ENCODE measurements around the gene SNRK.

SNRK gene

GRCh38 chr3:43372007-43372740 is 85.8 kb downstream of the SNRK start:
- DNase-seq, result no peak

DNA sequence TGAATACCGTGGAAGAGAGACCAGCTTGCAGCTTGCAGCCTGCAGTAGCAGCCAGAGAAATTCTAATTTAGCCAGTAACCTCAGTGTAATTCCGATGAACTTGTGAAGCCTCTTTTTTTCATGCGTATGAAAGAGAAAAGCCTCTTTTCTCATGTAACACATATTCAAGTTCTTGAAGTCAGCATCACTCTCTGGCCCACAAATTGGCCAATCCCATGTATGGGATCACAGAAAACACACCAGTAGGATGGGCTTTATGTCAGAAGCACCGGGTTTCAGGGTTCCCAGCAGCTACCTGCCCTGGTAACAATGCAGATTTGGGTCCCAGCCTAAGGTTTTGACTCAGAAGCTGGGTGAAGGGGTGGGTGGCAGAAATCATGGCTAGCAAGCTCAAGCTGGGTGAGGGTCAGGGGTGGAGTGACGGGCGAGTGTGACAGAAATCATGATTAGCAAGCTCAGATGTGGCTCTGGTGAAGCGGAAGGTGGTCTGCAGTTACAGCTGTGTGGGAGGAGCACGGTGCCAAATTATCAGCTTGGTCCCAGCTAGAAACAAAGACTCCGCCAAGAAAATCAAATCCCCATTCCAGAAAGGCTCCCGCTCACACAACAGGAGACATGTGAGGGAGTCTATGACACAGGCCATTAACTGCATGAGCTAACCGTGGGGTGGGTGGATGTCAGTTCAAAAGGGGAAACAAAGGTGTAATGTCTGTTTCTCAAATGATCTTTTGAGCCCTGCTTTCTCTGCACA is 86.6 kb downstream of the SNRK start:
- no peak for DNase-seq

DNA sequence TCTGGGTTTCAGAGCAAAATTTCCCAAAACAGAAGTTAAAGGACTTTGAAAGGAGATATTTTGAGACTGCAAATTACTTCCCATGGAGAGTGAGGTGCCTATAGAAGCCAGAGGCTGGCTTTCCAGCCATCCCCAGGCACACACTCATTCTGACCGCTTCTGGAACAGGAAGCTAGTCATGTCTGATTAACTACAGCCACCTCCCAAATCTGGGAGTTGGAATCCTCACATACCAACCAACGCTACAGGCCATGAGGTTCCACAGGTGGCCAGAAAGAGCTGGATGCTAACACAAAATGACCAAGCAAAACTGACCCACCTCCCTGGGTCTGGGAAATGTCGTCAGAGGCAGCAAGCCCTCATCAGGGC is 87.2 kb downstream of the SNRK start:
- no peak for DNase-seq

DNA sequence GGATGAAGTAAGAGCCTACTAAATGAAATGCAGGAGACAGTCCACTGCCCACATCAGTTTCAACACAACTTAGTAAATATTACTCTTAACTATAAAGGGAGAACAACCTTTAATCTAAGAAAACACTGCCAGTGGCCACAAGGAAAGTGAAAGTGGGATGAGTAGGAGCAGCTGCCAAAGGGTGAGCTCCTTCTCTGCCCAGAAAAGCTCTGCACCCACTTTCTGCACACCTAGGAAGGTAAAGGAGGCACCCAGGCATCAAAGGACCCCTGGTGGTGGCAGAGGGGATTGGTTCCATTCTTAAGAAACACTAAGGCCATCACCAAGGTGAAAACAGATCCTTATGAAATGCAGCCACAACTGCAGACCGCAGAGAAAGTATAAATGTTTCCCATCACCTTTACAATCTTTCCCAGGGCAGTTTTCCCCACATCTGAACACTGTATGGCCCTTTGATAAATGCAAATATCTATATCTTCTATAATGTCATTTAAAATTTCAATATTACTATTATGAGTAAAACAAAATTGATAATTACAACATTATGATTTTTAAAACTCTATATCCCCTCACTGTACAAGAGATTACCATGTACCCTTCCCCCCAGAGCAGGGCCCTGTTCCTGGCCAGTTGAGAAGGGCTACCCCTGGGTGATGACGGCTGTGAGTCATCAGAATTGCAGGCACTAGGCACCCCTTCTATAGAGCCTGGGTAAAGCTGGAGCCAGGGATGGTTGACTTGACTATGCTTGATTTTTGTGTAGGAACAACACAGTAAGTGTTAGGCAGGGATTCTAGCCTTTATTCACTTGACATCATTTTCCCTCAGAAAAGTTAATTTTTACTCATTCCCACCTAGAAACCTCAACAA is 92.0 kb downstream of the SNRK start:
- no peak for DNase-seq

DNA sequence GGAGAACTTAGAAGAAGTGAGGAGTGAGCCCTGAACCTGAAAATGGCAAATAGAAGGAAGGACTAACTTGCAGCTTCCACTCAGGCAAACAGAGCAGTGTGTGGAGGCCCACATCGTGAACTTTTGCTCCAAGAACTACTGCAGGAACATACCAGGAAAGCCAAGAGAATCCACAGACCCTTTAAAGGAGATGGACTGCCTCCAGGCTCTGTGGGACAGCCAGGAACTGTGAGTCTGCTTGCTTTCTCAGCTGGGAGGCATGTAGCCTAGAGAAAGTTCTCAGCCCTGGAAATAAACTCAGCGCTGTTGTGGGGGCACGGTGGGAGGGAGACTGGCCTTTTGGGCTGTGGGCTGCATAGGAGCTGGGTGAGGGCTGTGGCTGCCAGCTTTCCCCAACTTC is 93.0 kb downstream of the SNRK start:
- DNase-seq, result no peak

DNA sequence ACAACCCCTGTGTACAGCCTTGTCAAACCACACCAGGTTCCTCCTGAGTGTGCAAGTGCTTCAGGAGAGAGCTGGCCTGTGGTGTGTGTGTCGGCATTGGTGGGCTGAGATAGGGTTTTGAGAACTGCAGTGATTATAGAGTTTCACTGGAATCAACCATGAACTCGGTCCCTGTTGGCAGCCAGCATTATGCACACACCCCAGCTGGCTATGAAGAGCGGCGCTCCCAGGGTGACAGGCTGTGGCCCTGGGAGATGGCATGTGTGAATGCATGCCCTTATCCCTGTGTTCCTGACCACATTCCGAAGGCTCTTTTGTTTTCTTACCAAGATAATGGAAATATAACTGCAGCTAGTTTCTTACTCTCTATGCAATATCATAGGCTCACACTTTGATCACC is 101.8 kb downstream of the SNRK start:
- no peak for DNase-seq

- DNase-seq, result no peak
These were observed 102.6 kb downstream of the SNRK start for GRCh38 chr3:43388915-43389314.

DNA sequence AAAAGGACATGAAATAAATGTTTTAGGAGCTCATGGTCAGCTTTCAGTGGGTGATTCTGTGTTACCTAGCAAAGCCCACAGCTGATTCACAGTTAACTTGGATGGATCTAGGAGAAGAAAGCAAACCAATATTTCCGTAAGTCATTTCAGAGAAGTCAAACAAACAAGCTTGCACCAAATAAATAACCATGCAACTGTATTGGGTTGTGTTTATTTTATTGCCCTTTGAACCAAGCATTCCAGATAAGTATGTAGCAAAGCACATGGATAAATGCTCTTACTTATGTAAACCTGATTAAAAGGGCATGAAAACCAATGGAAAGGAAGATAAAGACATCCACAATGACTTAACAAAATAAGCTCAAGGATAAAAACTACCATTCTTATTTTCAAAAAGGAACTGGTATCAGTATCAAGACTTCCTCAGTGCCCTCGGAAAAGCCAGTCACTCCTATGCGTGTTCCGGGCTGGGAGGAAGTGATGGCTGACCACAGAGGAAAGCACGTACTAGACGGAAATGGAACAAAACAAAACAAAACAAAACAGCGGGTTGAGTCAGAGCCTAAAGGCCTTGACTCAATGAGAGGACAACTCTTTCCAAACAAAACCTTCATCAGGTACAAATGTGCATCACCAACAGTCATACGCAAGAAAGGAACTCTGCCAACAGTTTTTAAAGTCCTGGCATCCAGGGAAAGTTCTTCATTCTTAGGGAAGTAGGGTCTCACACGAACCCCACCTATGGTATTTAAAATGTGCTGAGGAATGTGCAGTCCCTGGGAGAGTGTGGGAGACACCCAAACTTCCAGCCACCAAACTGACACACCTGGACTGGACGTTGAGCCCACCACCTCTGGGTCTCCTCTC is 103.3 kb downstream of the SNRK start:
- no peak for DNase-seq

GRCh38 chr3:43390255-43390588 is 103.9 kb downstream of the SNRK start:
- no peak for DNase-seq

GRCh38 chr3:43391621-43392020 is 105.3 kb downstream of the SNRK start:
- no peak for DNase-seq

DNA sequence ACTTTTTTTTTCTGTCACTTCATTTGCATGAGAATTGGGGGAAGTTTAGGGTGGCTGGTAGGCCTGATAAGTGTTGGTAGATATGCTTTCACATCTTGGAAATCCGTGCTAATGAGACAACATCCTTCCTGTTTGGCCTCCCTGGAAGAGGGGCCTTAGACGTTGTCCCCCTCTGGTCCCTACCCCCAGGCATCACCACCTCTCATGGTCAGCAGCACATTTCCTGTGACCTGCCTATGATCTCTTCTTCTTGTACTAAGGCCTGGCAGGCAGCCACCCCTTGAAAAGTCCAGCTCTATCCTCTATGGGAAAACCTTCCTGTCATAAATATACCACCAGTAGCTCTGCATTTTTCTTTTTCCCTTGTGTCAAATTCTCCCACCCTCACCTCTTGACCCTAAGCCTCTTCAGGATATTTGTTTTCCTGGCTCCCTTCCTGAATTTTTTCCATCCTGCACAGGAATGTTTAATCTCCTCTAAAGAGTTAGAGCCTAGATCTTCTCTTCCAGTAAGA is 107.8 kb downstream of the SNRK start:
- no peak for DNase-seq

GRCh38 chr3:43399034-43399433 is 112.7 kb downstream of the SNRK start:
- no peak for DNase-seq

DNA sequence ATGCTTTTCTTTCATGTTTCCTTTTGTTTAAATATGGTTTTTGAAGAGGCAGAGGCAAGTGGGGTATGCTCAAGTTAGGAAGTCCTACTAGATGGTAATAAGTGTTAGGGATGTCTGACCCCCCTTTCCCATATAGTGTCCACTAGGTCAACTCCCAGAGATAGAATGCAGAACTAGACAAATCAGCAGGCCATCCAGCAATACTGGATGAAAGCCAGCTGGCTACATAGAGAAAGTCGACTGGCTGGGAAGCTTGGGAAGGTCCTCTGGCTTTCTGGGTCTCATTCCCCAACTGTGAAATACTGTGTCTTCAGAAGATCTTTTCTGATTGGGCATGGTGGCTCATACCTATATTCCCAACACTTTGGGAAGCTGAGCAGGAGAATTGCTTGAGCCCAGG is 113.8 kb downstream of the SNRK start:
- no peak for DNase-seq
